Skeletal muscle tissue (tissue), 4 donors: ENCODE results near the gene BNIP5. TPM values are rescaled to one million over a fixed set of nuclear protein-coding genes. Genes with fewer than 3 reads are reported as not detected.

Experiments
- H3K27ac ChIP-seq: one replicate; pipeline ENCODE4 v1.7.0; 2013; ENCODE audit warnings: mild to moderate bottlenecking, low read depth, low read length, inconsistent platforms
- H3K27me3 ChIP-seq, 3 donors: one replicate each; pipeline ENCODE4 v1.7.0; 2013; ENCODE audit warnings: low read length in 3 of 3; ENCODE audit not compliant: control insufficient read depth in 3 of 3, insufficient read depth in 3 of 3
- H3K36me3 ChIP-seq, 3 donors: one replicate each; pipeline ENCODE4 v1.7.0; 2013; ENCODE audit warnings: low read length in 3 of 3; ENCODE audit not compliant: control insufficient read depth in 3 of 3, insufficient read depth in 3 of 3
- H3K4me1 ChIP-seq, 3 donors: one replicate each; pipeline ENCODE4 v1.7.0; 2013; ENCODE audit warnings: low read length in 3 of 3, mild to moderate bottlenecking in 3 of 3; ENCODE audit not compliant: control insufficient read depth in 3 of 3, insufficient read depth in 3 of 3
- H3K4me3 ChIP-seq, 3 donors: one replicate each; pipeline ENCODE4 v1.7.0; 2013; ENCODE audit warnings: low read length in 3 of 3
- H3K9ac ChIP-seq, 3 donors: one replicate each; pipeline ENCODE4 v1.7.0; 2013; ENCODE audit warnings: low read length in 3 of 3, mild to moderate bottlenecking in 3 of 3, moderate library complexity in 2 of 3, low read depth in 1 of 3
- H3K9me3 ChIP-seq, 3 donors: one replicate each; pipeline ENCODE4 v1.7.0; 2013; ENCODE audit warnings: low read length in 3 of 3; ENCODE audit not compliant: control insufficient read depth in 3 of 3
- total RNA-seq: library from RNA; depleted of rRNA; stranded (reverse); fragments of >200 nt; gene quantifications from one replicate; pipeline ENCODE4 v1.2.3, GENCODE V29; 2014
- donor health status: Osteomylitis.

BNIP5 gene
- total RNA-seq, 1 donor from 2014 or later, result not detected

DNA sequence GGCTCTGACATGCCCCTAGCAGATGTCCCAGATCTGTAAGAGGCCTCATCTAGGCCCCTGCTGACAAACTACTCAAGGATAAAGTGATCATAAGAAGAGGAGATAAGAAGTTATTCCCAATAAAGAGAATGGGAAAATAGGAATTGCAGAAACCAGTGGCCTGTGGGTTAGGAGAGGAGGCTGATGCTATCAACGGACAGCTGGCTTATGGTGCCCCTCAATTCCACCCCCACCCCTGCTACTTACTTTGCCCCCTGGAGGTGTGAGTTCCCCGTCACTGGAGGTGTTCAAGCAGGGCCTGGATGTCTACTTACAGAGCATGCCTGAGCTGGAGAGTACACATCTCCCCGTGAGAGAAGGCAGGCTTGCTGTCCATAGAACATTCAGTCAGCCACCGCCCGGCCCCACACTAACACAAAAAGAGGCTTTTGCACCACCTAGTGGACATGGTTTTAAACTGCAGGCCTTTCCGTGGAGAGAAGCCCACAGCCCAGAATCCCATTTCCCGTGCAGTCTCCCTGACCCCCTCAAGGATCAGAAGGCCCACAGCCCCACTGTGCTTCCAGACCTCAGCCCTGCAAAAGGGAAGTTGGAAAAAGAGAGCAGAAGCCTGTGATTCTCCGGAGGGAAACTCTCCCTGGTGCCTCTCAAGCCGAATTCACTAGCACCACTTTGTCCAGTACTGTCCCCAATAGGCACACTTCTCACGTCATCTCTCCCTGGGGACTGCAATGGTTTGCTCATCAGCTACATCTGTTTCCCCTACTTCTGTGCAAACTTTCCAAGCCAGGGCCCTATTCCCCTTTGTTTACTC, 23.8 kb upstream of the BNIP5 start:
- no peak overlapping the region for H3K27ac ChIP-seq
- peak overlapping the region in 1 of 3 donors; percentile 22 for H3K4me3 ChIP-seq
- peaks cover 6 to 14% (median 13%) of the 10 kb centered on the region in 3 donors for H3K4me1 ChIP-seq
- H3K9me3 ChIP-seq, result no peaks in the 10 kb centered on the region
- no peaks in the 10 kb centered on the region for H3K36me3 ChIP-seq
- H3K9ac ChIP-seq, result peak overlapping the region in 1 of 3 donors; percentile 54
- H3K27me3 ChIP-seq, result peaks cover 0 to 4% (median 0%) of the 10 kb centered on the region in 3 donors

DNA sequence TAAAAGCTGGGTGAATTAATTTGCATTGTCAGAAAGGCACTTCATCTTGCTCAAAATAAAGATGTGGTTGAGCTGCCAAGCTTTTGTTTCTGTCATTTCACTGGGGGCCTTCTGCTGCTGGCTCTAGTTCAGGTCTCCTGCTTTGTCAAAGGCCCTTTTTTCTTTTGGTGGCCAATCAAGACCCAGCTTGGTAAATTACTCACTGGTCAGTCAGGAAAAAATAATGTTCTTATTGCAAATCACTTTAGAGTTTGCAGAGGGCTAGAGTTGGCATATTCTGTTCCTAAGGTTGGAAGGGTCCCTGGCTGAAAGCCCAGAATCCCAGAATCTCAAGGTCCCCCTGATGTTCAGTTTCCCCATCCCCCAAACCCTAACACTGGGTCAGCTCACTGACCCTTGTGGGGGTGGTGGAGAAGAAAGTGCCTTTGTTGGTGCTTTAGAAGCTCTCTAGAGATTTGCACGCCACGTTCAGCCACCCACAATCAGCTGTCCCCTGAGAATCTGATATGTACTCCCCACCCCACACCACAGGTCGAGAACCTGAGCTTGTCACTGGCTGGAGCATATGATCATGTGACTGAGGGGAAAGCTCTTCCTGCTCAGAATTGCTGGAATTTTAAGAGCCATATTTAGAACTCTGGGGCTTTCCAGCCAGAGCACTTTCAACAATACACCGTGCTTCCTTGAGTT, 21.7 kb upstream of the BNIP5 start:
- peak overlapping the region; percentile 55 for H3K27ac ChIP-seq
- no peaks in the 10 kb centered on the region for H3K36me3 ChIP-seq
- H3K9me3 ChIP-seq, result no peaks in the 10 kb centered on the region
- peaks cover 0 to 4% (median 0%) of the 10 kb centered on the region in 3 donors for H3K27me3 ChIP-seq
- H3K4me3 ChIP-seq, result peak overlapping the region in 1 of 3 donors; percentile 7
- H3K9ac ChIP-seq, result no peak overlapping the region
- H3K4me1 ChIP-seq, result peaks cover 6 to 14% (median 13%) of the 10 kb centered on the region in 3 donors

DNA sequence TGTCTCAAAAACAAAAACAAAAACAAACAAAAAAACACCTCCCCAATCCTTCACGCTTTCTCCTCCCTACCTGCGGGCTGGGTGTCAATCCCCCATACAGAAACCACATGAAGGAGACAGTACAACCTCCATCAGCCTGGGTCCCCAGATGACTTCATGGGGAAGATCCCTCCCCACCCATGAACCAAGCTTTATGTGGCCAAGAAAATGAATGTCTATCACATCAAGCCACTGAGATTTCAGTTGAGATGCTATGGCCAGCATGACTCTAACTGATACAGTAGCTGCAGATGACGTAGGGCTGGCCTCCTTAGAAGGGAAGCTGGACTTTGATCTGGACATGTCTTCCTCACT, 21.2 kb upstream of the BNIP5 start:
- no peak overlapping the region for H3K9ac ChIP-seq
- no peaks in the 10 kb centered on the region for H3K36me3 ChIP-seq
- no peak overlapping the region for H3K4me3 ChIP-seq
- H3K27me3 ChIP-seq, result peaks cover 0 to 4% (median 0%) of the 10 kb centered on the region in 3 donors
- H3K4me1 ChIP-seq, result peaks cover 6 to 14% (median 13%) of the 10 kb centered on the region in 3 donors
- no peaks in the 10 kb centered on the region for H3K9me3 ChIP-seq
- H3K27ac ChIP-seq, result peak overlapping the region; percentile 55

DNA sequence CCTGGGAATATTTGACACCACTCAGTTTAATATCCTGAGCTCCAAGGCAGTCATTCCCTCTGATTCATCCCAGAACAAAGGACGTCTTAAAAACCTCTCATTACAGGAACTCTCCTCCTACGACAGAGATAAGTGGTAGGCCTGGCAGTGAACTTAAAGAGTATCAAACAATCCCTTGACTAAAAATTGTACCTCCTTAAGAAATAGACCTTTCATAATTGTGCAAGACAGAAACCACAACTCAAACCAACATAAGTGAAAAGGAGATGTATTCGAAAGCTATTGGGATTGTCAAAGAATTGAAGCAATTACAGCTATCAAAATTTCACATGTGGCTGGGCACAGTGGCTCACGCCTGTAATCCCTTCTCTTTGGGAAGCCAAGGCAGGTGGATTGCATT, 19.1 kb upstream of the BNIP5 start:
- H3K9ac ChIP-seq, result no peak overlapping the region
- no peak overlapping the region for H3K4me3 ChIP-seq
- no peaks in the 10 kb centered on the region for H3K9me3 ChIP-seq
- H3K36me3 ChIP-seq, result no peaks in the 10 kb centered on the region
- no peak overlapping the region for H3K27ac ChIP-seq
- peaks cover 11 to 14% (median 13%) of the 10 kb centered on the region in 3 donors for H3K4me1 ChIP-seq
- peaks cover 0 to 4% (median 0%) of the 10 kb centered on the region in 3 donors for H3K27me3 ChIP-seq

DNA sequence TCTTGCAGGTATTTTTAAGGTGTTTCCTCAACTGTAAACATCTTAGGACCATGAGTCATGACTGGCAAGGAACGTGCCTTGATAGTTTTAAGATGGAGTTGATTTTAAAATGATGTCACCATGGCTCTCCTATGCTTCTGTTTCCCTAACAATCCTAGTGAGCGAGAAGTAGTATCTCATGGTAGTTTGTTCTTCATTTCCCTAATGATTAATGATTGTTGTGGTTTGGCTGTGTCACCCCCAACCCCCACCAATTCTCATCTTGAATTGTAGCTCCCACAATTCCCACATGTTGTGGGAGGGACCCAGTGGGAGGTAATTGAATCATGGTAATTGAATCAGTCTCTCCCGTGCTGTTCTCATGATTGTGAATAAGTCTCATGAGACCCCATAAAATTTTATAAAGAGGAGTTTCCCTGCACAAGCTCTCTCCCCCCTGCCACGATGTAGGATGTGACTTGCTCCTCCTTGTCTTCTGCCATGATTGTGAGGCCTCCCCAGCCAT, 16.8 kb upstream of the BNIP5 start:
- no peak overlapping the region for H3K4me3 ChIP-seq
- no peaks in the 10 kb centered on the region for H3K36me3 ChIP-seq
- H3K27ac ChIP-seq, result no peak overlapping the region

DNA sequence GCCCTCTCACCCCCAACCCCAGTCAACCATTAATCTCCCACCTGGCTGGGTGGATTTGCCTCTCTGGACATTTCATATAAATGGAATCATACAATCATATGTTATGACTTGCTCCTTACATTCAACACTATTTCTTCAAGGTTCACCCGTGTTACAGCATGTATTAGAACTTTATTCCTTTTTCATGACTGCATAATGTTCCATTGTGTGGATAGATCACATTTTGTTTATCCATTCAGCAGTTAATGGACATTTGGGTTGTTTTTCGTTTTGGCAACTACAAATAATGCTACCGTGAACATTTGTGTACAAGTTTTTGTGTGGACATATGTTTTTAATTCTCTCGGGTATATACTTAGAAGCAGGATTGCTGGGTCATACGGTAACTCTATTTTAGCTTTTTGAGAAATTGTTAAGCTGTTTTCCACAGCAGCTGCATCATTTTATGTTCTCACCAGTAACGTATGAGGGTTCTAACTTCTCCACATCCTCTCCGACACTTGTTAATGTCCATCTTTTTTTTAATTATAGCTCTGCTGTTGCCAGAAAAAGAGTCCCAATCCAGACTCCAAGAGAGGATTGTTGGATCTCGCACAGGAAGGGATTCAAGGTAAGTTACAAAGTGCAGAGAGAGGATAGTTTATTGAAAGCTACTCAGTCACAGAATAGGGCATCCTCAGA, 15.9 kb upstream of the BNIP5 start:
- H3K9ac ChIP-seq, result no peak overlapping the region
- H3K36me3 ChIP-seq, result no peaks in the 10 kb centered on the region
- no peak overlapping the region for H3K4me3 ChIP-seq
- no peaks in the 10 kb centered on the region for H3K9me3 ChIP-seq
- H3K27me3 ChIP-seq, result peaks cover 0 to 8% (median 0%) of the 10 kb centered on the region in 3 donors
- H3K4me1 ChIP-seq, result peaks cover 0 to 9% (median 4%) of the 10 kb centered on the region in 3 donors
- no peak overlapping the region for H3K27ac ChIP-seq

More for the DNA sequence above, 16.8 kb upstream of the BNIP5 start:
- Histone ChIP-seq H3K27me3 (peaks cover 0 to 8% (median 0%) of the 10 kb centered on the region in 3 donors), H3K4me1 (peaks cover 5 to 9% (median 7%) of the 10 kb centered on the region in 3 donors), H3K9me3 (no peaks in the 10 kb centered on the region), H3K9ac (no peak overlapping the region)

DNA sequence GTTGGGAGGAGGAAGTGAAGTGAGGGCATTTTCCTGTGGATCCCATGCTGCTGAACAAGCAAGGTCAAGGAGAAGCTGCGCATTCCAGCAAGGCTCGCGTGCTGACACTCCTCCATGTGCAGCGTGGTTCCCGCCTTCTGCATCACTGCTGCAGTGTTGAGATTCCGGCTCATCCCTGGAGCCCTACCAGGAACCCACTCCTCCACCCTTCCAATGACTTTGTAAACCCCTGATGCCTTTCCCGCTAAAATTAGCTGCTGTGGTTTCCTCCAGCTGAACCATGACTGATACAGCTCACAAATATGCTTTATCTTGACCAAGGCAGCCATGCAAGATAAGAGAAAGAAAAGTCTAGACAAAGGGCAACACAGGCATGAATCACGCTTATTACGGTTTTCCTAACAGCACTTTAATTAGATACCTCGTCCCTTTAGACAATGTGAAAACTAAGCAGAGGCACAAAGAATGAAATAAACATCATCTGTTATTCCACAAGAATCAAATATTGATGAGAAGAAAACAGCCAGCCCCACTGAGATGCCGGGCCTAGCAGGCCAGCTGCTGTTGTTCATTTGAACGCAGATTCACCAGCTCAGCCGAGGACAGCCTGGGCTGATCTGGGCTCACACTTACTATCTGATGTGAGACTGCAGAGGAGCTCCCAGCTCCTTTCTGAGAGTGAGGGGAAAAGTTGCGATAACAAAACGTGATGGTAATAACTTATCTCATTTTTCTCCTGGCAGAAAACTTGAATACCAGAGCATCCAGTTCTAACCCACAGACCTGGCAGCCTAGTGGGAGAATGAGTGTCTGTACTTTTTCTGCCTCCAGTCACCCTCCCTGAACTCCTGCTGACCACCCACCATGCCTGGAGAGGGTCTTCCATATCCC, 14.2 kb upstream of the BNIP5 start:
- Histone ChIP-seq H3K9ac (no peak overlapping the region), H3K9me3 (no peaks in the 10 kb centered on the region), H3K4me1 (peaks cover 0 to 9% (median 4%) of the 10 kb centered on the region in 3 donors), H3K36me3 (no peaks in the 10 kb centered on the region), H3K27ac (peak overlapping the region; percentile 28), H3K27me3 (peaks cover 3 to 15% (median 4%) of the 10 kb centered on the region in 3 donors), H3K4me3 (no peak overlapping the region)

DNA sequence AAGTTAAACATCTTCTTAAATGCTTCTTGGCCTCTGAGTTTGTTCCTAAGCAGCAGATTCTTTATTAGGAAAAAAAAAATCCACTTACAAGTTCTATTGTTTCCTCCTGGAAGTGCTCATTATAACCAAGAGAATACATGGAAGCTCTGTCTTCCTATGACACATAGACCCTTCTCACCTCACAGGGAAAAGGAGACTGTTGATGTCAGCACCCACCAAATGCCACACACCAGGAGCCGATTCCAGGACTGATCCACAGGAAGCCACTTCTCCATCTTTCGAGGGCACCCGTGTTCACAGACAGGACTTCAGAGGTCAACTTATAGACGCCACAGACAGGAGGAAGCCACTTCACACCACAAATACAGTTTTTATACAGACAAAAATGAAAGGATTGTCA, 13.4 kb upstream of the BNIP5 start:
- Histone ChIP-seq H3K27ac (peak overlapping the region; percentile 28), H3K36me3 (no peaks in the 10 kb centered on the region), H3K4me1 (peaks cover 0 to 9% (median 4%) of the 10 kb centered on the region in 3 donors), H3K9ac (no peak overlapping the region), H3K9me3 (no peaks in the 10 kb centered on the region), H3K4me3 (no peak overlapping the region), H3K27me3 (peaks cover 3 to 16% (median 7%) of the 10 kb centered on the region in 3 donors)

DNA sequence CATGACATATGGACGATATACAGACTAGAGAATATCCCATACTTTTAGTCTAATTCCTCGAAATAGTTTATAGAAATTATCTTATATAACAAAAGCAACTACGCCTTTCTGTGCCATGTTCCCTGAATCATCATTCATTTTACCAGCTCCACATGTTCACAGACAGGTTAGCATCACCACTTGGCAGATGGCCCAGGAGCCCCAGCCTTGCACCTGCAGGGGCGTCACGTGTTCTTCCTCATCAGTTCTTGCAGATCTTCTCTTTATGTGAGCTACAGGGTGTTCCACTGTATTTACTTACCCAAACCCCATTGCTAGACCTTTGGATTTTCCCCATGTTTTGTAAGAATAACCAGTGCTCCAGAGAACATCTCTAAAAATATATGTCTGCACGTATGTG, 12.6 kb upstream of the BNIP5 start:
- Histone ChIP-seq H3K9me3 (no peaks in the 10 kb centered on the region), H3K4me1 (peaks cover 0 to 9% (median 4%) of the 10 kb centered on the region in 3 donors), H3K36me3 (no peaks in the 10 kb centered on the region), H3K9ac (no peak overlapping the region), H3K27ac (no peak overlapping the region), H3K27me3 (peaks cover 3 to 16% (median 7%) of the 10 kb centered on the region in 3 donors), H3K4me3 (no peak overlapping the region)
